HepG2 (cell line): ENCODE data around the gene DPM1. TPM values are rescaled to one million over a fixed set of nuclear protein-coding genes. Genes with fewer than 3 reads are reported as not detected.
A peak's percentile ranks its signal among the peaks of the same experiment; 100 is the strongest.

ENCODE experiments used
- AKAP8 ChIP-seq: sonication (generic); formaldehyde crosslinking; IDR thresholded peaks from 2 replicates; pipeline ENCODE4 v1.5.1; 2020; ENCODE audit warnings: mild to moderate bottlenecking, missing genetic modification reagents
- ARID3A ChIP-seq: IDR thresholded peaks from 2 replicates; pipeline ENCODE4 v1.6.1; 2012; ENCODE audit warnings: low read depth, low read length, improper control_type of control experiment
- IKZF5 ChIP-seq: IDR thresholded peaks from 2 replicates; pipeline ENCODE4 v1.6.1; 2018; ENCODE audit warnings: missing genetic modification reagents, mild to moderate bottlenecking, missing compliant biosample characterization
- KDM3A ChIP-seq: IDR thresholded peaks from 2 replicates; pipeline ENCODE4 v1.6.1; 2018; ENCODE audit warnings: low read depth, missing compliant biosample characterization
- KDM6A ChIP-seq: IDR thresholded peaks from 2 replicates; pipeline ENCODE4 v1.6.1; 2016; ENCODE audit warnings: low read depth
- NCOA2 ChIP-seq: sonication (generic); formaldehyde crosslinking; IDR thresholded peaks from 2 replicates; pipeline ENCODE4 v1.8.0; 2022; ENCODE audit warnings: inconsistent platforms
- PHF8 ChIP-seq: sonication (generic); formaldehyde crosslinking; IDR thresholded peaks from 2 replicates; pipeline ENCODE4 v1.5.0; 2020; ENCODE audit warnings: missing genetic modification reagents
- POGK ChIP-seq: sonication (generic); formaldehyde crosslinking; conservative IDR thresholded peaks from 2 replicates; pipeline ENCODE4 v1.8.0; 2022; ENCODE audit warnings: mild to moderate bottlenecking, moderate library complexity, missing genetic modification reagents
- RBM22 ChIP-seq: fragments of 200-400 bp; formaldehyde crosslinking; optimal IDR thresholded peaks from 2 replicates; pipeline ENCODE3; 2017; ENCODE audit warnings: mild to moderate bottlenecking, low read length, moderate library complexity
- SAP130 ChIP-seq: IDR thresholded peaks from 2 replicates; pipeline ENCODE4 v1.6.1; 2016; ENCODE audit warnings: low read depth
- SOX13 ChIP-seq, 3 experiments: fragments of 450-650 bp in 1 of 3; sonication (generic) in 1 of 3; formaldehyde crosslinking in 1 of 3; IDR thresholded peaks in 2 of 3; conservative IDR thresholded peaks in 1 of 3; 2 replicates each; pipeline versions ENCODE4 v1.5.0 to v1.6.1; 2016 to 2020; ENCODE audit warnings: antibody characterized with exemption in 1 of 3, mild to moderate bottlenecking in 1 of 3, missing compliant biosample characterization in 1 of 3, missing genetic modification reagents in 1 of 3, moderate library complexity in 1 of 3
- XRCC5 ChIP-seq: fragments of 200-400 bp; formaldehyde crosslinking; optimal IDR thresholded peaks from 2 replicates; pipeline ENCODE3; 2017; ENCODE audit warnings: mild to moderate bottlenecking, low read length
- ZKSCAN8 ChIP-seq: IDR thresholded peaks from 2 replicates; pipeline ENCODE4 v1.6.1; 2016; ENCODE audit warnings: borderline replicate concordance, missing genetic modification reagents, missing compliant biosample characterization
- ZNF20 ChIP-seq: sonication (generic); formaldehyde crosslinking; IDR thresholded peaks from 2 replicates; pipeline ENCODE4 v1.4.0; 2020; ENCODE audit warnings: mild to moderate bottlenecking, moderate library complexity, missing genetic modification reagents
- ZNF362 ChIP-seq: sonication (generic); formaldehyde crosslinking; IDR thresholded peaks from 2 replicates; pipeline ENCODE4 v1.4.0; 2020; ENCODE audit warnings: missing genetic modification reagents, mild to moderate bottlenecking, borderline replicate concordance
- ZNF687 ChIP-seq: sonication (generic); formaldehyde crosslinking; IDR thresholded peaks from 2 replicates; pipeline ENCODE4 v1.5.1; 2020; ENCODE audit warnings: mild to moderate bottlenecking, missing genetic modification reagents, moderate library complexity
- ZNF709 ChIP-seq: sonication (generic); formaldehyde crosslinking; IDR thresholded peaks from 2 replicates; pipeline ENCODE4 v1.5.0; 2020; ENCODE audit warnings: mild to moderate bottlenecking, missing genetic modification reagents
- polyA plus RNA-seq, 8 experiments: library from polyadenylated mRNA; depleted of rRNA in 3 of 8; stranded (reverse) in 7 of 8; unstranded in 1 of 8; fragments of >200 nt; fragmentation: Illumina TruSeq in 4 of 8; extraction: Trizol in 4 of 8; gene quantifications; 2 replicates each; pipeline versions ENCODE4 v1.2.1 to v1.2.3, GENCODE V29; 2011 to 2016; ENCODE audit warnings: low read depth in 4 of 8, missing spikeins in 1 of 8, mixed read lengths in 1 of 8; ENCODE audit not compliant: insufficient read depth in 1 of 8
- total RNA-seq, 5 experiments: library from RNA; depleted of rRNA; stranded (reverse); fragments of >200 nt; fragmentation: Illumina TruSeq; extraction: Trizol; gene quantifications; 2 replicates each; pipeline ENCODE4 v1.2.3, GENCODE V29; 2016; ENCODE audit warnings: low read depth in 1 of 5

Gene DPM1
- total and polyA plus RNA-seq, 2 of the 13 experiments (the other 11 are each of a cell fraction or from before 2014, with no cell fraction given) = 83.2 to 161 TPM

GRCh38 chr20:50895111-50895830 lies 63.1 kb downstream of the DPM1 start (continued):
- TF ChIP-seq SOX13 (IDR thresholded peaks at IDR 0.05) (0 out of 2 replicates have a peak, but pooled peaks have one; percentile 31), SOX13 (CRISPR knock-in tag; conservative IDR thresholded peaks at IDR 0.05 in 1 of 2, IDR thresholded peaks at IDR 0.05 in 1 of 2) (peak in 1 of 2 experiments; percentile 88; a peak in 2 of 4 replicates), PHF8 (no peak), ZNF709 (0 out of 2 replicates have a peak, but pooled peaks have one; percentile 24), KDM6A (CRISPR knock-in tag) (peak; percentile 38; the same call in 1 of the 2 replicates), ZNF687 (CRISPR knock-in tag) (peak; percentile 54), ZKSCAN8 (CRISPR knock-in tag) (0 out of 2 replicates have a peak, but pooled peaks have one; percentile 40), POGK (CRISPR knock-in tag) (0 out of 2 replicates have a peak, but pooled peaks have one; percentile 13), XRCC5 (peak; percentile 39), RBM22 (peak; percentile 75), NCOA2 (peak; percentile 57; the same call in 1 of the 2 replicates), SAP130 (CRISPR knock-in tag) (peak; percentile 56), IKZF5 (peak; percentile 74; the same call in 1 of the 2 replicates), AKAP8 (CRISPR knock-in tag) (no peak), KDM3A (CRISPR knock-in tag) (0 out of 2 replicates have a peak, but pooled peaks have one; percentile 39), ZNF20 (CRISPR knock-in tag) (0 out of 2 replicates have a peak, but pooled peaks have one; percentile 18), ZNF362 (CRISPR knock-in tag) (peak; percentile 59; the same call in 1 of the 2 replicates), ARID3A (peak; percentile 75)
